Measurements from ENCODE around the gene AQP2.
"Not testable (repeated sequence)": the region's sequence is repeated elsewhere in the genome, so short reads cannot be mapped to it uniquely, and the experiment has no call there.

The AQP2 gene

DNA sequence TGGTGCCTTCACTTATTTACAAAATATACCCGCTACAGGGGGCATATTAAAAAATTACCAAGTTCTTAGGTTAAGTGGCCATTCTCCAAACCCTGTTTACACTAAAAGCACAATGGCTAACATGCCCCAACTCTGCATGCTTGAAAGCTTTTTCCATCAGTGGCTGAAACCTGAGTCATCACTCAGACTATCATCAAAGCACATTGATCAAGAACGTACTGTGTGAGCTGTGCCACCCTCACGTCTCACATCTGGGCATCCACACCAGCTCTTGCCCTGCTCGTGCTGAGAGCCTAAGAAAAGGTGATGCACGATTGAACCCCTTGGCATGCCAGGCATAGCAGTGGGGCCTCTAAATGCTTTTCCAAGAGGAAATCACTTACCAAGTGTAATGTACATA, 35.4 kb downstream of the AQP2 start:
- Histone ChIP-seq H3K4me1 (peaks cover 75% of the 10 kb centered on the region), H3K36me3 (peaks cover 45% of the 10 kb centered on the region)
- DNase-seq, result no peak

GRCh38 chr12:49986476-49986875, 35.9 kb downstream of the AQP2 start:
- Histone ChIP-seq H3K36me3 (peaks cover 47% of the 10 kb centered on the region), H3K4me1 (peaks cover 70% of the 10 kb centered on the region)
- not testable (repeated sequence) for H3K27me3 ChIP-seq; H3K9me3 ChIP-seq; DNase-seq; H3K4me3 ChIP-seq (ENCODE audit: low read depth, low read length)

More for the DNA sequence above, 35.4 kb downstream of the AQP2 start:
- TF ChIP-seq, protein P1, sequence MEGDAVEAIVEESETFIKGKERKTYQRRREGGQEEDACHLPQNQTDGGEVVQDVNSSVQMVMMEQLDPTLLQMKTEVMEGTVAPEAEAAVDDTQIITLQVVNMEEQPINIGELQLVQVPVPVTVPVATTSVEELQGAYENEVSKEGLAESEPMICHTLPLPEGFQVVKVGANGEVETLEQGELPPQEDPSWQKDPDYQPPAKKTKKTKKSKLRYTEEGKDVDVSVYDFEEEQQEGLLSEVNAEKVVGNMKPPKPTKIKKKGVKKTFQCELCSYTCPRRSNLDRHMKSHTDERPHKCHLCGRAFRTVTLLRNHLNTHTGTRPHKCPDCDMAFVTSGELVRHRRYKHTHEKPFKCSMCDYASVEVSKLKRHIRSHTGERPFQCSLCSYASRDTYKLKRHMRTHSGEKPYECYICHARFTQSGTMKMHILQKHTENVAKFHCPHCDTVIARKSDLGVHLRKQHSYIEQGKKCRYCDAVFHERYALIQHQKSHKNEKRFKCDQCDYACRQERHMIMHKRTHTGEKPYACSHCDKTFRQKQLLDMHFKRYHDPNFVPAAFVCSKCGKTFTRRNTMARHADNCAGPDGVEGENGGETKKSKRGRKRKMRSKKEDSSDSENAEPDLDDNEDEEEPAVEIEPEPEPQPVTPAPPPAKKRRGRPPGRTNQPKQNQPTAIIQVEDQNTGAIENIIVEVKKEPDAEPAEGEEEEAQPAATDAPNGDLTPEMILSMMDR (IDR thresholded peaks at IDR 0.05; ENCODE audit: low read depth, low read length), result no peak
- H3K4me3 ChIP-seq (ENCODE audit: low read depth, low read length), result no peak overlapping the region
- H3K27me3 ChIP-seq, result no peaks in the 10 kb centered on the region
- H3K9me3 ChIP-seq, result no peaks in the 10 kb centered on the region

GRCh38 chr12:49987625-49988303, 37.2 kb downstream of the AQP2 start:
- peak; percentile 61 for DNase-seq
- peaks cover 59% of the 10 kb centered on the region for H3K4me1 ChIP-seq
- peaks cover 60% of the 10 kb centered on the region for H3K36me3 ChIP-seq
- TF ChIP-seq, protein P1 (IDR thresholded peaks at IDR 0.05; ENCODE audit: low read depth, low read length), result peak; percentile 32
- H3K9me3 ChIP-seq, result no peaks in the 10 kb centered on the region
- no peaks in the 10 kb centered on the region for H3K27me3 ChIP-seq
- H3K4me3 ChIP-seq (ENCODE audit: low read depth, low read length), result no peak overlapping the region

DNA sequence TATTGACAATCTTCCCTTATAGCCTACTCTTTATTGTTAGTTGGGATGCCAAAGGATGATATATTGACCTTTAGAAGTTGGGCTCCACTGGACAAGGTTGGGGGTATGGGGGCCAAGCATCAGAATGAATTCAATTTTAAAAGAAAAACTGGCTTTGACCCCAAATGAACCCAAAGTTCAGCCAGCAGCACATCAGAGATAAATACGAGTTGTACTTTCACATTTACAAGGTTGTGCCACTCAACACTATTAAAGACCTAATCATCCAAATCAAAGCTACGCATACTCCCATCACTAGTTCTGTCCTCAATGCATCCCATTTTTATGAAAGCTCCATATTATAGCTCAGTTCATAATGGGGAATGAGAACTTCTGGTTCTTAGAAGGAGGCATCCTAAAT, 38.9 kb downstream of the AQP2 start:
- peaks cover 76% of the 10 kb centered on the region for H3K36me3 ChIP-seq
- H3K9me3 ChIP-seq; H3K27me3 ChIP-seq; DNase-seq; H3K4me3 ChIP-seq (ENCODE audit: low read depth, low read length): not testable (repeated sequence)
- H3K4me1 ChIP-seq, result peaks cover 45% of the 10 kb centered on the region

DNA sequence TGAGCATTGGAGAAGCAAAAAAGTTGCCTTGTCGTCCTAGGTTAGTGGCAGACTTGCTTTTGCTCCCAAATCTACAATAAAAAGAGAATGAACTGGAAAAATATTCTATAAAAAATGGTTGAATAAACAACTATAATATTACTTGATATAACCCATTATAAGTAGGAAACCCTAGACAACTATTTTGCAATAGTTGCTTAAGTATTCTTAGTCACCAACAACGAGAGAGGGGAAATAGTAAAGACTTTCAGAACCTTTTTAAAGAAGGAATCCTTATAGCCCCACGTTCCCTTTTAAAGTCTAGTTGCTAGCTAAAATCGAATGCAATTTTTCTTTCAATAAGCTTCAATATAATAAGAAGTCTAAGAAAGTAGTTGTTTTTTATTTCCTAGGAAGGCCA, 39.7 kb downstream of the AQP2 start:
- no peak overlapping the region for H3K4me3 ChIP-seq (ENCODE audit: low read depth, low read length)
- H3K9me3 ChIP-seq, result no peaks in the 10 kb centered on the region
- no peaks in the 10 kb centered on the region for H3K27me3 ChIP-seq
- peaks cover 81% of the 10 kb centered on the region for H3K36me3 ChIP-seq
- DNase-seq, result no peak
- peaks cover 36% of the 10 kb centered on the region for H3K4me1 ChIP-seq
- TF ChIP-seq, protein P1 (IDR thresholded peaks at IDR 0.05; ENCODE audit: low read depth, low read length), result no peak

DNA sequence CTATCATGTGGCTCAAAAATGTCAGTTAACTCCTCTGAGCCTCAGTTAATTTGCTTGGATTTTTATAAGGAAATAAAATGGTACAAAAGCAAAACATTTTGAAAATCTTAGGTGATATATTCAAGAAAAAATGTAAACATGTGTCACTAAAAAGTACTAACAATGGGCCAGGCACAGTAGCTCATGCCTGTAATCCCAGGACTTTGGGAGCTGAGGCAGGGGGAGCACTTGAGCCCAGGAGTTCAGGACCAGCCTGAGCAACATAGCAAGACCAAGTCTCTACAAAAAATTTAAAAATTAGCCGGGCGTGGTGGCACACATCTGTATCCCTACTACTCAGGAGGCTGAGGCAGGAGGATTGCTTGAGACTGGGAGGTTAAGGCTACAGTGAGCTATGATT, 47.9 kb downstream of the AQP2 start:
- Histone ChIP-seq H3K4me3 (ENCODE audit: low read depth, low read length) (no peak overlapping the region), H3K36me3 (peaks cover 95% of the 10 kb centered on the region), H3K9me3 (no peaks in the 10 kb centered on the region), H3K27me3 (no peaks in the 10 kb centered on the region), H3K4me1 (no peaks in the 10 kb centered on the region)
- no peak for DNase-seq
- TF ChIP-seq, protein P1 (IDR thresholded peaks at IDR 0.05; ENCODE audit: low read depth, low read length), result no peak

DNA sequence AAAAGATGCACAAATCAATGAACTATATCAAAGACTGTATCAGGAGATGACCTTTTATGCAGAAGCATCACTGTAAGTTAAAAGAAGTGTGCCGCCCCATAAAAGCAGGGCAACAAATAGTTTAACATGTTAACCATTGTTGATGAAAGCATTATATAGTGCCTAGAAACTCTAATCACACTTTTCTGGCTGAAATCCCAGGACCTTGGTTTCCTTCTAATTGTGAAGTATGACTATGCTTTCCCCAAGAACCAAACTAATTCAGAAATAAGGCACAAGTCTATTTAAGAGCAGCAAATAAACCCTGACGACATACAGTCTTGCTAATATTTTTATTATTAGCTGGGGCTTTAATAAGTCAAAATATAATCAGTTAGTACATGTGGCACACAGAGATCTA, 53.1 kb downstream of the AQP2 start:
- H3K36me3 ChIP-seq, result peaks cover 85% of the 10 kb centered on the region
- DNase-seq, result no peak

More for the DNA sequence above, 53.1 kb downstream of the AQP2 start:
- H3K4me1 ChIP-seq, result peaks cover 23% of the 10 kb centered on the region
- TF ChIP-seq, protein P1 (IDR thresholded peaks at IDR 0.05; ENCODE audit: low read depth, low read length), result no peak
- no peaks in the 10 kb centered on the region for H3K9me3 ChIP-seq
- no peak overlapping the region for H3K4me3 ChIP-seq (ENCODE audit: low read depth, low read length)
- H3K27me3 ChIP-seq, result no peaks in the 10 kb centered on the region
